ENCODE measurements around the gene HES2.
A peak's percentile ranks its signal among the peaks of the same experiment; 100 is the strongest.
"Not testable (repeated sequence)": the region's sequence is repeated elsewhere in the genome, so short reads cannot be mapped to it uniquely, and the experiment has no call there.

HES2 gene, protein sequence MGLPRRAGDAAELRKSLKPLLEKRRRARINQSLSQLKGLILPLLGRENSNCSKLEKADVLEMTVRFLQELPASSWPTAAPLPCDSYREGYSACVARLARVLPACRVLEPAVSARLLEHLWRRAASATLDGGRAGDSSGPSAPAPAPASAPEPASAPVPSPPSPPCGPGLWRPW

GRCh38 chr1:6419804-6420453 lies at the start of gene HES2:
TSS of gene HES2 (minus strand) at chr1:6419919. CDS start at chr1:6419820, 99 bp downstream.
- no peak for DNase-seq

DNA sequence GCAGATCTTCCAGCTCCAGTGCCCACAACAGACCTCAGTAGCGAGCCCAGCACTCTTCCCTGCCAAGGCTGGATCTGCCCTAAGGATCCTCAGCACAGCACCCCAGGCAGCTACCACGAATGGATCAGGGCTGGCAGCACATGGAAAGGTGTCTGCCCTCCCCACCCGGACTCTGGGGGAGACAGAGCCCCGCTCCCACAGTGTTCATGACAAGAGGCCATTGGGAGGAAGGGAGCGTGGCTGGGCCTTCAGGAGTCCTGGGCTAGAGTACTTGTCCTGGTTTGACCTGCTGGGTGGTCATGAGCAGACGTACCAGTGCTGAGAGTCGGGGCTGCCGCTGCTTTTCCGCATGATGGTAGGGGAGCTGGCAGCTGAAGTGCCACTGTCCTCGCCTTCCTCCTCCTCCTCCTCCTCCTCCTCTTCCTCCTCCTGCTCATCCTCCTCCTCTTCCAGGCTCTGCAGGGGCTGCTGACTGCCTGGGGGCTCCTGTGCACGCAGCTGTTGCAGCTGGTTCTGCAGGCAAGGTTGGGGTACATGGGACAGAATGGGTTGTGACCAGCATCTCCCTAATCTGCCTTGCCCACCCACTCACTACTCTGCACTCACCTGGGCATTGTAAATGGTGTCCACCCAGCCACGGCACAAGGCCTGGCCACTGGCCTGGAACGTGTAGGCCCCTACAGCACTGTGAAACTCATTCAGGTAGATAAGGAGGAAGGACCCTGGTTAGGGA lies 49.2 kb upstream of the HES2 start:
- no peak for DNase-seq

DNA sequence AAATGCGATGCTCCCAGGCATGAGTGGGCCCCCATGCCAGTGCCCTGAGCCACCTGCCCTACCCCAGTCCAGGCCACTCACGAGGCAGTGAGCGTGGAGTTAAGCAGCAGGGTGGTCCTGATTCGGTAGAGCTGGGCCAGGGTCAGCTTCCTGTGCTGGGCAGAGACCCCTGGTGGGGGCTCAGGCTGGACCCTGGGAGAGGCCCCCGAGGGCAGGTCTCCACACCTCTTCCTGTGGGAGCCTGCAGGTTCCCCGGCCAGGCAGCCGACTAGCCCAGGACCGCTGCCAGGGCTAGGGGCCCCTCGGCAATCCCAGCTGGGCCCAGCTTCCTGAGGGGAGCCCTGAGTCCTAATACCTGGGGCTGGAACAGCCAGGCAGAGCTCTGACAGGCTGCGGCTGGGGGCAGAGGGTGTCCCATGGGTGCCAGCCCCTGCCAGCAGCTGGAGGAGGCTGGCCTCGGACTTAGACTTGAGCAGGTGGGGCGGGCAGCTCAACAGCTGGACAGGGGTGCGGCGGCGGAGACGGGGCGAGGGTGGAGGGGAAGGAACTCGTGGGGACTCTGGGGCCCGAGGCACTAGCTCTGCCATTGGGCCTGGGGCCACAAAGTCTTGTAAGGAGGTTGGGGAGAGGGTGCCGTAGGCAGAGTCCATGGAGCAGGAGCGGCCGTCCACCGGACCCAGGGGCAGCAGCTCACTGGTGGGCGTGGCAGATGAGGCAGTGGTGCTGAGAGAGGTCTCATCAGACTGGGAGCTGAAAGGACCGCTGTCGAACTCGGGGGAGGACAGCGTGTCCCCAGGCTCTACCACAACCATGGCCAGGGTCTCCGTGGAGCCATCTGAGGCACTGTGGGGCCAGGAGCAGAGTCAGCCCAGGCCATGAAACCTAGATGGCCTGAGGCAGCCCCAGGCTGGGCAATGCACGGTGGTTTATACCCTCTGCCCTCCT lies 48.3 kb upstream of the HES2 start:
- no peak for DNase-seq

GRCh38 chr1:6467224-6467623 lies 47.5 kb upstream of the HES2 start:
- DNase-seq, result no peak

DNA sequence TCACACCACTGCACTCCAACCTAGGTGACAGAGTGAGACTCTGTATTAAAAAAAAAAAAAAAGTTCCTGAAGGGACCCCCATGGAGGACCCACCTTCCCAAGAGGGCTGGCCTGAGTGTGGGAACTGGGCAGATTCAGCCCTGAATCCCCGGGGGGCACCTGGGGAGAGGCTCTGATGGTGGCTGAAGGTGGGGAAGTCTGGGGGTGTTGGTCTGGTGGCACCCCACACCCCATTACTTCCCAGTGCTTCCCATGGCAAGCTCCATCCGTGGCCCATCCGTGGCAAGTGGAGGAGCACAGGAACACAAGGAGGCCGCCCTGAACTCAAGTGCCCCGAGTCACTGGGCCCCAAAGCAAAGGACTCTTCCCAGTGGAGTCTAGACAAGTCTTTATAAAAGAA lies 47.0 kb upstream of the HES2 start:
- no peak for DNase-seq

DNA sequence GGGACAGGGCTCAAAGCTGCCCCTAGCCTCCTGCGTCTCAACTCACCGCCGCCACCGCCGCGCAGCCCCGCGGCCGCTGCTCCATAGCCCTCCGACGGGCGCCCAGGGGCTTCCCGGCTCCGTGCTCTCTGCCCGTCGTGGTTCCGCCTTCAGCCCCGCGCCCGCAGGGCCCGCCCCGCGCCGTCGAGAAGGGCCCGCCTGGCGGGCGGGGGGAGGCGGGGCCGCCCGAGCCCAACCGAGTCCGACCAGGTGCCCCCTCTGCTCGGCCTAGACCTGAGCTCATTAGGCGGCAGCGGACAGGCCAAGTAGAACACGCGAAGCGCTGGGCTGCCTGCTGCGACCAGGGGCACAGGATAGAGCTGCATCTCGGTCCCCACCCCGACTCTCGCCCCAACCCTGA lies 46.3 kb upstream of the HES2 start, which contains the start of gene TNFRSF25:
Gene TNFRSF25 (minus strand): TSS at position 151 of the 400 bp plus-strand sequence. CDS start 66 bp downstream, at position 85.
- DNase-seq, result no peak

- DNase-seq, result peak in 1 of 51 donors; percentile 19
These were observed 45.8 kb upstream of the HES2 start for GRCh38 chr1:6465461-6466005.

DNA sequence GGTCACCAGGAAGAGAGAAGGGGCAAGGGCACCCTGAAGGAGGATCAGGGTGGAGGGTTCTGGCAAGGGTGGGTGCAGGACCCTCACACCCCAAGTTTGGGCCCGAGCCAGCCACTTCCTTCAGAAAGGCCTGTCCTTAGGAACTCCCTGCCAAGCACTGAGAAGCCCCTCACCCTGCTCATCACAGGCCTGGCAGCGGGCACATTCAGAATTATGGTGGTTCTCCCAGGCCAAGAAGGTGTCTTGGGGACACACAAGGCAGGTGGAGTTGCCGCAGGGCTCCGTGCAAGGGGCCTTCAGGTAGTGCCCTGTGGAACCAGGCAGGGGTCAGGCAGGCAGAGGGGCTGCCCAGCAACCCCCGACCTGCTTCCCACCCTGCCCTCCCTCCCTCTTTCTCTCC lies 45.2 kb upstream of the HES2 start:
- no peak for DNase-seq

- peak in 1 of 51 donors; percentile 18 for DNase-seq
These were observed 44.8 kb upstream of the HES2 start for GRCh38 chr1:6464514-6464836.

DNA sequence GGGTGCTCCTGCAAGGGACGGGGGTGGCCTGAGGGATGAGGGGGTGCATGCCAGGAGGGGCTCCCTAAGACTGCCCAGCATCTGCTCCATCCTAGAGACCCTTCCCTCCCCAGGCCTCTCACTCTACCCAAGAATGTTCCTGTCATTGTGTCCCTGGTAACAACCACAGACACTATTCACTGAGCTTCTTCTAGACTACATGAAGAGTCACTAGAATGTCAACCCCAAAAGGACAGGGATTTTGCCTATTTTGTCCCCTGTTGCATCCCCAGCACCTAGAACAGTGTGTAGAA lies 43.3 kb upstream of the HES2 start:
- DNase-seq, result peak in 1 of 51 donors; percentile 100

- no peak for DNase-seq
These were observed 42.8 kb upstream of the HES2 start for GRCh38 chr1:6462412-6463119.

DNA sequence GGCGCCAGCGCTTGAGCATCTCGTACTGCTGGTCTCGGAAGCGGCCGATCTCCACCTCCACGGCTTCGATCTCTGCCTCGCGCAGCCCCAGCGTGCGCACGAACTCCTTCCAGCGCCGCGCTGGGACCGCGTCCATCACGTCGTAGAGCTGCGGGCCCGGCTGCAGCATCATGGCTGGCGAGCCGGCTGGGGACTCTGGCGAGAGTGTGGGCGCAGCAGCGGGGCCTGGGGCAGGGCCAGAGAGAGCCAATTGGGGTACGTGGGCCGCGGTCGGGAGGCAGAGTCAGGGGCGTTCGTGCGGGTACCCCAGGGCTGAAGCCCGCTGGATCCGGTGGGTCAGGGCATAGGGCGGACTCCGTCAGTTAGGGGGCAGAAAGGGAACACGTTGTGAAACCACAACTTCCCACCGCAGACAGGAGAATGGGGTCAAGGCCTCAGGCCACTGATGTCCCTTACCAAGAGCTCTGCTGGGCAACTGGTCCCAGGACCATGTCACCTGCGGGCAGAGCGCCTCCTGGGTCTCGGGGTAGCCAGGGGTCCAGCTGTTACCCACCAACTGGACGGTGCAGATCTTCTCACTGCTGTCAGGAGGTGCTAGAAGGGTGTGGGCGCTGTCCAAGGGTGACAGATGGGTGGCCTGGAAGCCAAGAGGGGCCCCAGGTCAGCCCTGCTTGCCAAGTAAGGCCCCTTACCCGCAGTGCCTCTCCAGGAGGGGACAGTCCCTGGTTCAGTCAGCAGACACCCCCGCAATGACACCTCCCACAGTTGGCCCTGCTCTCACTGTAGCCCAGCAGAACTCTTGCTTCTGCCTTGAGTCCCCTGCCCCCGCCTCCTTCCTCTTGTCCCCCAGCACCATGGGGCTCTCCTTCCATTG lies 42.1 kb upstream of the HES2 start:
- DNase-seq, result no peak

DNA sequence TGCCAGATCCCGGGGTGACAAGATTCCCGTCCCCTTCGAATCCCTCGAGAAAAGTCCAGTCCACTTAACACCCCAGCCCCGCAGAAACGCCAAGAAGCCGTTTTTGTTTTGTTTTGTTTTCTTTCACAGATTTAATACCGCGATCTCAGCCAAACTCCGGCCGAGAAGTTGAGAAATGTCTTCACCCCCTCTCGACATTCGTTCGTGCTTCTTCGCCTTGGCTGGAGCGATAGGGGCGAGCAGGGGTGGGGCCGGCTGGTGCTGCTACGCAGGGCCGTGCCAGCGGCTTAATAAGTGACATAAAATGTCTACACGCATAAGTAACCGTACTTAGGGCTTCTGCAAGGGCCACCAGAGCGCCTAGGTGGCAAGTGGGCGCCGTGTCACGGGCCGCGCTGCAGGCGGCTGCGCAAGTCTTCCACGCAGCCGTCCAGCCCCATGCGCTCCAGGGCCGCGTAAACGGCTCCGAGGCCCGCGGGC lies 41.4 kb upstream of the HES2 start:
- DNase-seq, result no peak

GRCh38 chr1:6460301-6461050 lies 40.8 kb upstream of the HES2 start:
- DNase-seq, result no peak

DNA sequence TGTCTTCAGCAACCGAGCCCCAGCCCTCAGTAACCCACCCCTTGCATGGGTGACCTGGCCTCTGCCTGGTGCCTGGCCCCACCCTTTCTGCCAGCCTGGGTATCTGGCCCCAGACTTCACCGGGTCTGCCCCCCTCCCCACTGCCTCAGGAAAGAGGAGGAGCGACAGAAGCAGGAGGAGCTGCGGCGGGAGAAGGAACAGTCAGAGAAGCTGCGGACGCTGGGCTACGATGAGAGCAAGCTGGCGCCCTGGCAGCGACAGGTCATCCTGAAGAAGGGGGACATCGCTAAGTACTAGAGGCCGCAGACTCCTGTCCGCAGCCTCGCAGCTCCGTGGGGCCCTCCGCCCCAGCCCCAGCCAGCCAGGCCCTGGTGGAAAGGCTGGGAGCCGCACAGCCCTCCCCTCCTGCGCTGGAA lies 40.1 kb upstream of the HES2 start:
- DNase-seq, result no peak

DNA sequence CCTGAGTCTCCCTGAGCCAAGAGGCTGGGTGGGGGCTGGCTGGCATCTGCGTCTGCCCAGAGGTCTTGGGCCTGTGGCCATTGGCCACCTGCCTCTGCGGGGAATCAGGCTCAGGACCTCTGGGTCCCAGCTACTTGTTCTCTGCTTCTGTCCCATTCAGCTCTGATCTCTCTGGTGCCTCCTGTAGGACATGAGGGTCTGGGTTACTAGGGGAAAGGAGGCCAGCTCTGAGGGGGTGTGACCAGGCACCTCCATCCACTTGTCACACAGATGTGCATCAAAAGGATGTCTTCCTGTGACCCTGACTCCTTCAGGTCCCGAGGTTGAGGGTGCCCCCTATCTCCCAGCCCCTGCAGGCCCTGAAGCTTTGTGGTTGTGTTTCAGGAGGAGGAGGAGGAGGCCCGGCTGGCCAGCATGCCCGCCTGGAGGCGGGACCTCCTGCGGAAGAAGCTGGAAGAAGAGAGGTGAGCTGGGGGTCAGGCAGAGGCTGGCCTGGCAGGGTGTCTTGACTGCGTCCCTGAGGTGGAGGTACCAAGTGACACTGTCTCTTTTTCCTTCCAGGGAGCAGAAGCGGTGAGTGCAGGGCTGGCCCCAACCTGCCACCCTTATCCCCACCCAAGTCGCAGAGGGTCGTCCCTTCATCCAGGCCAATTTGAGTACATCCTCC lies 37.2 kb upstream of the HES2 start:
- no peak for DNase-seq

DNA sequence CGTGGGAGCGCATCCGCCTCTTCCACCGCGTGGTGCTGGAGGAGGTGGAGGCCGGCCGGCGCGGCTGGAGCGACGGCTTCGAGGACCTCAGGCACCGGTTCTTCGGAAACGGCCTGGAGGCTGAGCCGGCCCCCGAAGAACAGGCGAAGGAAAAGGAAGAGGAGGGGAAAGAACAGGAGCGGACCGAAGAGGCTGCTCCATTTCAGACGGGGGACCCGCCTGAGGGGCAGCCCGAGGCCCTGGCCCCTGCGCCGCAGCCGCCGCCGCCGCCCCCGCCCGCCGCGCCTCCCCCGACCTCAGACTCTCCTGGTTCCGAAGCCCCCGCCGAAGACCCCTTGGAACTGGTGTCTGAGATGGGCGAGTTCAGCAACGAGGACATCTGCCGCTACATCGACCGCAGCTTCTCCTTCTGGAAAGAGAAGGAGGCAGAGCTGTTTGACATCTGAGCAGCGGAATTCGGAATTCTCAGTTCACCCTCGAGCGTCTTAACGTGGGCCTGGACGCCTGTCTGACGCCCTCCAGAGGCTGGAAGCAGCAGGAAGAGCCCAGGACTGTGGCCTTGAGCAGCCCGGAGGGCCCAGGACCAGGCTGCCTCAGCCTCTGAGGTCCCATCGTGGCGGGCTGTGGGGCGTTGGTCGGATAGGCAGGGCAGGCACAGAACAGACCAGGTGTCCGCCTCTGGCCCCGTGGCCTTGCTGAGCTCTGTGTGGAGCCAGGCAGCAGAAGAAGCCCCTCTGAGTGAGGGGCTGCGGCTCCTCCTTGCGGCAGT lies 36.2 kb upstream of the HES2 start:
- not testable (repeated sequence) for DNase-seq

All from hypothalamus (tissue), 51 donors.